Neural cell (in vitro differentiated cells): ENCODE data around the gene HDAC4.

Source experiments
- EP300 ChIP-seq: fragments of 450-650 bp; conservative IDR thresholded peaks from 2 replicates; pipeline ENCODE4 v1.6.1; 2014; ENCODE audit warnings: antibody characterized with exemption, mild to moderate bottlenecking, moderate library complexity; ENCODE audit not compliant: poor library complexity, severe bottlenecking
- EZH2 ChIP-seq: fragments of 200-600, 300-800 bp; shearing (Covaris generic), sonication (generic); IDR thresholded peaks from 2 replicates; pipeline ENCODE4 v1.6.1; 2014; ENCODE audit warnings: antibody characterized with exemption, low read length, borderline replicate concordance, mild to moderate bottlenecking; ENCODE audit not compliant: insufficient read depth, poor library complexity, severe bottlenecking
- MXI1 ChIP-seq: fragments of 450-650 bp; conservative IDR thresholded peaks from 2 replicates; pipeline ENCODE4 v1.6.1; 2014; ENCODE audit warnings: antibody characterized with exemption, mild to moderate bottlenecking; ENCODE audit not compliant: poor library complexity, severe bottlenecking
- RAD21 ChIP-seq: fragments of 450-650 bp; conservative IDR thresholded peaks from 2 replicates; pipeline ENCODE4 v1.6.1; 2014; ENCODE audit warnings: antibody characterized with exemption, mild to moderate bottlenecking, moderate library complexity
- TF ChIP-seq, protein P1 (sequence below): fragments of 450-650 bp; IDR thresholded peaks from 2 replicates; pipeline ENCODE4 v1.5.1; 2014; ENCODE audit warnings: antibody characterized with exemption, mild to moderate bottlenecking, moderate library complexity; ENCODE audit not compliant: poor library complexity, severe bottlenecking

DNA sequence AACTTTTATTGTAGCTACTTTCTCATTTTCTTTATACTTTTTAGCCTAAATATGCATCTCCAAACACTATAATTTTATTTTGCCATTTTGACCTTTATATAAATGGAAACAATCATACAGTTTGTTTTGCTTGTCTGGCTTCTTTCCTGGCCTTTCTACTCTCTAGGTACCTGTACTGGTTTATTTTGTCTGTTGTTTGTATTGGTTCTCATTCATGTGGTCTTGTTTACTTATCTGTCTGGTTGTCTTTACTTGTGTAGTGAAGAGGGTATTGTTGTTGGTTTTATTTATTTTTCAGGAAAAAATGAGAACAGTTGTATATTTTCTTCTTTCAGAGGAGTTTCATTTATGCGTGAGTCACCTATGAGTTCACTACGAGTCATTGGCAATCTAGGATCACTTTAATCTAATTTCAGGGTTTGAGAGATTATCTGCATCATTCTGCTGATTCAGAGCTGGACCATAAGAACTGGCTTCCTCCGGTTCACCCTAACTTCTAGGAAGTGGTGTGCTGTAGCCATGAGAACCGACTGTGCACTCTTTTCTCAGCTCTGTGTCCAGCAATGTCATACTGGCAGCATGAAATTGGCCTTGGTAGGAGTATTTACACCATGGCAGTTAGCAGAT lies 33.1 kb upstream of the HDAC4 start:
- TF ChIP-seq, protein P1, sequence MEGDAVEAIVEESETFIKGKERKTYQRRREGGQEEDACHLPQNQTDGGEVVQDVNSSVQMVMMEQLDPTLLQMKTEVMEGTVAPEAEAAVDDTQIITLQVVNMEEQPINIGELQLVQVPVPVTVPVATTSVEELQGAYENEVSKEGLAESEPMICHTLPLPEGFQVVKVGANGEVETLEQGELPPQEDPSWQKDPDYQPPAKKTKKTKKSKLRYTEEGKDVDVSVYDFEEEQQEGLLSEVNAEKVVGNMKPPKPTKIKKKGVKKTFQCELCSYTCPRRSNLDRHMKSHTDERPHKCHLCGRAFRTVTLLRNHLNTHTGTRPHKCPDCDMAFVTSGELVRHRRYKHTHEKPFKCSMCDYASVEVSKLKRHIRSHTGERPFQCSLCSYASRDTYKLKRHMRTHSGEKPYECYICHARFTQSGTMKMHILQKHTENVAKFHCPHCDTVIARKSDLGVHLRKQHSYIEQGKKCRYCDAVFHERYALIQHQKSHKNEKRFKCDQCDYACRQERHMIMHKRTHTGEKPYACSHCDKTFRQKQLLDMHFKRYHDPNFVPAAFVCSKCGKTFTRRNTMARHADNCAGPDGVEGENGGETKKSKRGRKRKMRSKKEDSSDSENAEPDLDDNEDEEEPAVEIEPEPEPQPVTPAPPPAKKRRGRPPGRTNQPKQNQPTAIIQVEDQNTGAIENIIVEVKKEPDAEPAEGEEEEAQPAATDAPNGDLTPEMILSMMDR = no peak
- TF ChIP-seq RAD21 (no peak), EP300 (no peak), EZH2 (no peak), MXI1 (no peak)
